Superior temporal gyrus (tissue), 1 donor: ENCODE results near the gene HAGHL.
"Not testable (repeated sequence)": the region's sequence is repeated elsewhere in the genome, so short reads cannot be mapped to it uniquely, and the experiment has no call there.

Source experiments
- DNase-seq: peaks from one replicate; pipeline ENCODE4 v3.0.0-alpha.2; 2016; ENCODE audit errors: extremely low spot score

Gene HAGHL

GRCh38 chr16:734208-734980 is 7.5 kb downstream of the HAGHL start:
- DNase-seq, result no peak

- DNase-seq, result no peak
Observed at GRCh38 chr16:734981-735881, 8.3 kb downstream of the HAGHL start.

GRCh38 chr16:735982-736453 is 9.1 kb downstream of the HAGHL start:
- no peak for DNase-seq

- no peak for DNase-seq
Observed at GRCh38 chr16:736936-737481, 10.1 kb downstream of the HAGHL start.

- DNase-seq, result no peak
Observed at GRCh38 chr16:739560-740458, 12.9 kb downstream of the HAGHL start.

- no peak for DNase-seq
Observed at GRCh38 chr16:740459-740763, 13.5 kb downstream of the HAGHL start.

GRCh38 chr16:740764-741505 is 14.0 kb downstream of the HAGHL start, which contains the start of gene CIAO3:
TSS of gene CIAO3 (minus strand) at chr16:740997. CDS start at chr16:740985, 12 bp downstream.
- DNase-seq, result peak; percentile 84

- no peak for DNase-seq
Observed at GRCh38 chr16:741986-742629, 15.2 kb downstream of the HAGHL start.

- DNase-seq, result not testable (repeated sequence)
Observed at GRCh38 chr16:742894-743293, 16.0 kb downstream of the HAGHL start.

- no peak for DNase-seq
Observed at GRCh38 chr16:743794-744500, 17.0 kb downstream of the HAGHL start.

- no peak for DNase-seq
Observed at GRCh38 chr16:745739-746138, 18.8 kb downstream of the HAGHL start.

- DNase-seq, result no peak
Observed at GRCh38 chr16:746637-747036, 19.7 kb downstream of the HAGHL start.

- no peak for DNase-seq
Observed at GRCh38 chr16:747978-748746, 21.3 kb downstream of the HAGHL start.

GRCh38 chr16:749010-749409 is 22.1 kb downstream of the HAGHL start:
- no peak for DNase-seq

GRCh38 chr16:750485-750884 is 23.6 kb downstream of the HAGHL start:
- DNase-seq, result no peak

- peak; percentile 26 for DNase-seq
Observed at GRCh38 chr16:751152-752006, 24.5 kb downstream of the HAGHL start.

GRCh38 chr16:752007-752312 is 25.1 kb downstream of the HAGHL start:
- no peak for DNase-seq

- not testable (repeated sequence) for DNase-seq
Observed at GRCh38 chr16:754121-754607, 27.3 kb downstream of the HAGHL start.
